Lower lobe of right lung (tissue), 2 donors: Measurements from ENCODE around the gene IGHMBP2. TPM values are rescaled to one million over a fixed set of nuclear protein-coding genes. Genes with fewer than 3 reads are reported as not detected.

Source experiments
- ATAC-seq, 2 donors: fragments of 200-7000 bp; cut with Tn5 transposase; one replicate each; pipeline ENCODE4 v1.9.1; 2020 to 2022; ENCODE audit warnings: mild to moderate bottlenecking in 2 of 2, moderate library complexity in 2 of 2
- DNase-seq: peaks from one replicate; pipeline ENCODE4 v3.0.0-alpha.2; 2020
- H3K27ac ChIP-seq: fragments of 200-600 bp; one replicate; pipeline ENCODE4 v1.8.0; 2022
- H3K27me3 ChIP-seq: fragments of 200-600 bp; one replicate; pipeline ENCODE4 v1.8.0; 2022; ENCODE audit warnings: low read depth
- H3K36me3 ChIP-seq: fragments of 200-600 bp; one replicate; pipeline ENCODE4 v1.8.0; 2022; ENCODE audit warnings: mild to moderate bottlenecking
- H3K4me1 ChIP-seq: fragments of 200-600 bp; one replicate; pipeline ENCODE4 v1.8.0; 2022
- H3K4me3 ChIP-seq: fragments of 200-600 bp; one replicate; pipeline ENCODE4 v1.8.0; 2022; ENCODE audit warnings: mild to moderate bottlenecking
- H3K9me3 ChIP-seq: fragments of 200-600 bp; one replicate; pipeline ENCODE4 v1.8.0; 2022
- CTCF ChIP-seq: fragments of 200-600 bp; IDR thresholded peaks from one replicate; pipeline ENCODE4 v1.8.0; 2022; ENCODE audit warnings: antibody characterized with exemption, mild to moderate bottlenecking
- intact Hi-C: fragments of 100-400 bp; cut with DNase I; formaldehyde crosslinking; loops from one replicate; pipeline ENCODE4 v1.11.0; 2022
- total RNA-seq: library from RNA; stranded (reverse); fragmentation: NEBNext Ultra II Directional; extraction: Animal tissue kit (Norgen Biotek cat#: 25700); gene quantifications from one replicate; pipeline ENCODE4 v1.2.1, GENCODE V29; 2021
- donor health status: DM: no; HTN: yes; CAD: no; lungs with severe emphysema.

Gene IGHMBP2
- total RNA-seq, 1 donor from 2014 or later, result 18.8 TPM

- DNase-seq (no peak), ATAC-seq (no peak)
- H3K27ac ChIP-seq, result no peak overlapping the region
- H3K27me3 ChIP-seq, result no peaks in the 10 kb centered on the region
- no peaks in the 10 kb centered on the region for H3K4me1 ChIP-seq
- H3K4me3 ChIP-seq, result no peak overlapping the region
- intact Hi-C loops, result no loop called here
- no peaks in the 10 kb centered on the region for H3K9me3 ChIP-seq
- H3K36me3 ChIP-seq, result peaks cover 97% of the 10 kb centered on the region
- no peak for TF ChIP-seq CTCF
Measured at GRCh38 chr11:68912254-68912653, 8.6 kb downstream of the IGHMBP2 start.

- H3K36me3 ChIP-seq, result peaks cover 97% of the 10 kb centered on the region
- no peaks in the 10 kb centered on the region for H3K4me1 ChIP-seq
- TF ChIP-seq CTCF, result no peak
- H3K4me3 ChIP-seq, result no peak overlapping the region
- intact Hi-C loops, result no loop called here
- no peak overlapping the region for H3K27ac ChIP-seq
- no peaks in the 10 kb centered on the region for H3K9me3 ChIP-seq
- no peak for ATAC-seq
- no peak for DNase-seq
- H3K27me3 ChIP-seq, result no peaks in the 10 kb centered on the region
Measured at GRCh38 chr11:68913188-68913587, 9.5 kb downstream of the IGHMBP2 start.

GRCh38 chr11:68914761-68915160, 11.1 kb downstream of the IGHMBP2 start:
- no peak overlapping the region for H3K27ac ChIP-seq
- no peaks in the 10 kb centered on the region for H3K9me3 ChIP-seq
- TF ChIP-seq CTCF, result no peak
- peaks cover 97% of the 10 kb centered on the region for H3K36me3 ChIP-seq
- ATAC-seq (no peak), DNase-seq (peak; percentile 34)
- intact Hi-C loops, result no loop called here
- H3K4me3 ChIP-seq, result no peak overlapping the region
- no peaks in the 10 kb centered on the region for H3K27me3 ChIP-seq
- H3K4me1 ChIP-seq, result no peaks in the 10 kb centered on the region

- peak; percentile 14 for DNase-seq
- intact Hi-C loops, result no loop called here
- TF ChIP-seq CTCF, result no peak
- Histone ChIP-seq H3K4me1 (no peaks in the 10 kb centered on the region), H3K4me3 (no peak overlapping the region), H3K27me3 (no peaks in the 10 kb centered on the region), H3K36me3 (peaks cover 97% of the 10 kb centered on the region), H3K9me3 (no peaks in the 10 kb centered on the region), H3K27ac (no peak overlapping the region)
- ATAC-seq, result no peak
Measured at GRCh38 chr11:68916439-68916838, 12.7 kb downstream of the IGHMBP2 start.

- Histone ChIP-seq H3K36me3 (peaks cover 80% of the 10 kb centered on the region), H3K27me3 (no peaks in the 10 kb centered on the region), H3K9me3 (peaks cover 20% of the 10 kb centered on the region), H3K27ac (no peak overlapping the region), H3K4me1 (peaks cover 17% of the 10 kb centered on the region), H3K4me3 (no peak overlapping the region)
- DNase-seq (no peak), ATAC-seq (no peak)
- intact Hi-C loops, result no loop called here
- TF ChIP-seq CTCF, result no peak
Measured at GRCh38 chr11:68923614-68924013, 19.9 kb downstream of the IGHMBP2 start.
